ENCODE data around the gene CFAP251.

CFAP251 gene

GRCh38 chr12:122018937-122019336 is 100.5 kb downstream of the CFAP251 start:
- Histone ChIP-seq H3K36me3 (ENCODE audit: control insufficient read depth in 2 of 2, insufficient read depth in 1 of 2, low read length in 2 of 2) (no peaks in the 10 kb centered on the region), H3K4me3 (ENCODE audit: low read depth, low read length) (no peak overlapping the region), H3K9me3 (ENCODE audit: control insufficient read depth, insufficient read depth, low read depth, low read length) (no peaks in the 10 kb centered on the region), H3K4me1 (ENCODE audit: control insufficient read depth, insufficient read depth, low read length) (no peaks in the 10 kb centered on the region), H3K27ac (ENCODE audit: extremely low read depth, low read depth, low read length) (no peak overlapping the region)
- POLR2A ChIA-PET, result interaction anchor here (0.7 kb wide), 1 partner anchor 107 kb away, joined by 3 read pairs; no protein-coding TSS in a partner anchor
- no peak for TF ChIP-seq HIC1 (tag by site-specific recombination; IDR thresholded peaks at IDR 0.05)
- peak; percentile 79; the same call in 1 of the 2 replicates for TF ChIP-seq ZNF596 (tag by site-specific recombination; IDR thresholded peaks at IDR 0.05)
- peak; percentile 90 for TF ChIP-seq ZNF366 (tag by site-specific recombination; conservative IDR thresholded peaks at IDR 0.05)
- CTCF ChIA-PET, result interaction anchor here (0.6 kb wide), 1 partner anchor 100 kb away, joined by 8 read pairs; the partner anchor contains the start of gene CFAP251

- H3K9me3 ChIP-seq (ENCODE audit: control insufficient read depth, insufficient read depth, low read depth, low read length), result no peaks in the 10 kb centered on the region
- no peak overlapping the region for H3K4me3 ChIP-seq (ENCODE audit: low read depth, low read length)
- TF ChIP-seq ZNF335 (tag by site-specific recombination; conservative IDR thresholded peaks at IDR 0.05) (peak; percentile 3; the same call in 1 of the 2 replicates), ZNF18 (tag by site-specific recombination; IDR thresholded peaks at IDR 0.05) (no peak)
- H3K4me1 ChIP-seq (ENCODE audit: control insufficient read depth, insufficient read depth, low read length), result peaks cover 4% of the 10 kb centered on the region
- ChIA-PET POLR2A (interaction anchor here (0.6 to 1.4 kb wide), 5 partner anchors 29 to 104 kb away, joined by 3 to 8 read pairs (median 3); no protein-coding TSS in a partner anchor), CTCF (interaction anchor here (0.8 to 1.4 kb wide), 3 partner anchors 11 to 102 kb away, joined by 4 to 6 read pairs (median 5); partner anchors contain the start of gene CFAP251)
- H3K36me3 ChIP-seq (ENCODE audit: control insufficient read depth in 2 of 2, insufficient read depth in 1 of 2, low read length in 2 of 2), result no peaks in the 10 kb centered on the region; a peak in 1 of 3 replicates
- no peak overlapping the region; the same call in 1 of the 2 replicates for H3K27ac ChIP-seq (ENCODE audit: extremely low read depth, low read depth, low read length)
Observed at GRCh38 chr12:122020795-122021192, 102.4 kb downstream of the CFAP251 start.

- Histone ChIP-seq H3K4me1 (ENCODE audit: control insufficient read depth, insufficient read depth, low read length) (peaks cover 4% of the 10 kb centered on the region), H3K9me3 (ENCODE audit: control insufficient read depth, insufficient read depth, low read depth, low read length) (no peaks in the 10 kb centered on the region), H3K36me3 (ENCODE audit: control insufficient read depth in 2 of 2, insufficient read depth in 1 of 2, low read length in 2 of 2) (no peaks in the 10 kb centered on the region; a peak in 1 of 3 replicates), H3K4me3 (ENCODE audit: low read depth, low read length) (peak overlapping the region; percentile 71), H3K27ac (ENCODE audit: extremely low read depth, low read depth, low read length) (peak overlapping the region; percentile 77; the same call in 1 of the 2 replicates)
- ChIA-PET CTCF (interaction anchor here (0.8 to 1.4 kb wide), 4 partner anchors 10 to 103 kb away, joined by 3 to 6 read pairs (median 4); partner anchors contain the start of gene CFAP251), POLR2A (interaction anchor here (0.6 to 1.4 kb wide), 5 partner anchors 28 to 105 kb away, joined by 3 to 8 read pairs (median 3); no protein-coding TSS in a partner anchor)
- TF ChIP-seq ZNF585B (tag by site-specific recombination; IDR thresholded peaks at IDR 0.05) (no peak), ZBTB8A (tag by site-specific recombination; IDR thresholded peaks at IDR 0.05) (peak; percentile 84), ZNF335 (tag by site-specific recombination; conservative IDR thresholded peaks at IDR 0.05) (peak; percentile 50; the same call in 1 of the 2 replicates), ZNF148 (tag by site-specific recombination; IDR thresholded peaks at IDR 0.05; ENCODE audit: borderline replicate concordance) (no peak), ZFP41 (tag by site-specific recombination; IDR thresholded peaks at IDR 0.05; ENCODE audit: borderline replicate concordance) (no peak), ZNF513 (tag by site-specific recombination; IDR thresholded peaks at IDR 0.05) (peak; percentile 10; the same call in 1 of the 2 replicates), ZBTB20 (tag by site-specific recombination; IDR thresholded peaks at IDR 0.05) (0 out of 2 replicates have a peak, but pooled peaks have one; percentile 14), PATZ1 (tag by site-specific recombination; IDR thresholded peaks at IDR 0.05) (peak; percentile 69; the same call in 1 of the 2 replicates), ZNF10 (tag by site-specific recombination; IDR thresholded peaks at IDR 0.05) (peak; percentile 15; the same call in 1 of the 2 replicates), GLIS2 (tag by site-specific recombination; IDR thresholded peaks at IDR 0.05) (peak; percentile 73; the same call in 1 of the 2 replicates)
Observed at GRCh38 chr12:122021193-122021821, 102.9 kb downstream of the CFAP251 start.
